ENCODE results near the gene MYBPH. TPM values are rescaled to one million over a fixed set of nuclear protein-coding genes. Genes with fewer than 3 reads are reported as not detected.

The MYBPH gene
- polyA plus RNA-seq, 1 donor from 2014 or later: not detected

DNA sequence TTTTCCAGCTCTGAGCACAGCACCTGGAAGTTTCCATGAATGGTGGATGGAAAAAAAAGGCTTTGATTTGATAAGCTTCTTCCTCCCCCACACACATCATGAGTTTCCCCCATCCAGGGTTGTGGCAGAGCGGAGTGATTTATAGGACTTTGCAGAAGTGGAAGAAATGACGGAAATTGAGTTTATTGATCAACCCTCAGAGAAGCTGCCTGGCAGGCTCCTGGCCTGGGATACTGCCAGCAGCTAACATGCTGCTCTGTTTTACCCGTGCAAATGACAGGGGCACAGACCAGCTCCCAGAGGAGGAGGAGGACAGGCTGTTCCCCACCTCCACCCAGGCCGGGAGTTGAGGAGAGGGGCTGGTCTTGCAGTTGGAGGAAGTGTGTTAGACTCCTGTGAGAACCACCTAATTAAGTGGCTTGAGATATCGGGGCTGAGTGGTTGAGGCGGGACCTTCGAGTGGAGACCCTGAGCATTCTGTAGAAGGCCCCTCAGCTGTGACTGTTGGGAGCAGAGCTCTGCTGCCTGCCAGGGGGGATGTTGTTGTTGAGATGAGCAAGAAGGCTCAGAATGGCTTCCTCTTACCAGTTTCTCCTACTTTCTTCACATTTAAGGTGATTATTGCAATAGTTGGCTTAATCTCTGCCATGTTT, 26.3 kb downstream of the MYBPH start:
- H3K9ac ChIP-seq (ENCODE audit: low read length): no peak overlapping the region
- no peaks in the 10 kb centered on the region for H3K79me2 ChIP-seq (replicated peaks; ENCODE audit: insufficient read depth, low read length)

GRCh38 chr1:203148579-203148978, 27.0 kb downstream of the MYBPH start:
- H3K9me2 ChIP-seq (ENCODE audit: insufficient read depth, low read length): no peaks in the 10 kb centered on the region
- no peaks in the 10 kb centered on the region for H3K27me3 ChIP-seq (ENCODE audit: insufficient read depth, low read depth, low read length)
- no peak overlapping the region for H3K27ac ChIP-seq (ENCODE audit: low read length)
- H3K36me3 ChIP-seq (ENCODE audit: insufficient read depth, low read length): no peaks in the 10 kb centered on the region
- H3K79me2 ChIP-seq (replicated peaks; ENCODE audit: insufficient read depth, low read length): no peaks in the 10 kb centered on the region
- H3F3A ChIP-seq (ENCODE audit: insufficient read depth, low read length, poor library complexity, severe bottlenecking): no peaks in the 10 kb centered on the region
- no peak overlapping the region for H3K9ac ChIP-seq (ENCODE audit: low read length)
- H3K9me3 ChIP-seq (ENCODE audit: low read length): no peaks in the 10 kb centered on the region
- no peak overlapping the region for H2AFZ ChIP-seq (ENCODE audit: low read depth, low read length)
- TF ChIP-seq POLR2AphosphoS5 (IDR thresholded peaks at IDR 0.05) (no peak), EZH2 (IDR thresholded peaks at IDR 0.05; ENCODE audit: borderline replicate concordance, insufficient read depth, low read length, poor library complexity, severe bottlenecking) (no peak), CTCF (IDR thresholded peaks at IDR 0.05; ENCODE audit: poor library complexity, severe bottlenecking) (no peak), MXI1 (conservative IDR thresholded peaks at IDR 0.05; ENCODE audit: poor library complexity, severe bottlenecking) (no peak), SMC3 (conservative IDR thresholded peaks at IDR 0.05; ENCODE audit: poor library complexity) (no peak), RAD21 (conservative IDR thresholded peaks at IDR 0.05) (no peak), TAF1 (IDR thresholded peaks at IDR 0.05; ENCODE audit: low read depth) (no peak), EP300 (conservative IDR thresholded peaks at IDR 0.05; ENCODE audit: poor library complexity, severe bottlenecking) (no peak), REST (IDR thresholded peaks at IDR 0.05; ENCODE audit: borderline replicate concordance) (no peak)
- no peaks in the 10 kb centered on the region for H4K20me1 ChIP-seq (ENCODE audit: insufficient read depth)
- no peak overlapping the region for H3K4me2 ChIP-seq (ENCODE audit: low read length)
- no peak overlapping the region for H3K4me3 ChIP-seq (ENCODE audit: low read length)

More for the DNA sequence above, 26.3 kb downstream of the MYBPH start:
- TF ChIP-seq RAD21 (conservative IDR thresholded peaks at IDR 0.05) (no peak), SMC3 (conservative IDR thresholded peaks at IDR 0.05; ENCODE audit: poor library complexity) (no peak)
- H3K27ac ChIP-seq (ENCODE audit: low read length): no peak overlapping the region
- no peak overlapping the region for H2AFZ ChIP-seq (ENCODE audit: low read depth, low read length)
- H3K36me3 ChIP-seq (ENCODE audit: insufficient read depth, low read length): no peaks in the 10 kb centered on the region
- no peak overlapping the region for H3K4me2 ChIP-seq (ENCODE audit: low read length)
- H3K9me2 ChIP-seq (ENCODE audit: insufficient read depth, low read length): no peaks in the 10 kb centered on the region
- no peaks in the 10 kb centered on the region for H3K27me3 ChIP-seq (ENCODE audit: insufficient read depth, low read depth, low read length)
- H3K4me3 ChIP-seq (ENCODE audit: low read length): no peak overlapping the region
- H4K20me1 ChIP-seq (ENCODE audit: insufficient read depth): no peaks in the 10 kb centered on the region
- H3F3A ChIP-seq (ENCODE audit: insufficient read depth, low read length, poor library complexity, severe bottlenecking): no peaks in the 10 kb centered on the region
- H3K9me3 ChIP-seq (ENCODE audit: low read length): no peaks in the 10 kb centered on the region

Data from neural cell (in vitro differentiated cells).